ENCODE results near the gene CCDC97.

DNA sequence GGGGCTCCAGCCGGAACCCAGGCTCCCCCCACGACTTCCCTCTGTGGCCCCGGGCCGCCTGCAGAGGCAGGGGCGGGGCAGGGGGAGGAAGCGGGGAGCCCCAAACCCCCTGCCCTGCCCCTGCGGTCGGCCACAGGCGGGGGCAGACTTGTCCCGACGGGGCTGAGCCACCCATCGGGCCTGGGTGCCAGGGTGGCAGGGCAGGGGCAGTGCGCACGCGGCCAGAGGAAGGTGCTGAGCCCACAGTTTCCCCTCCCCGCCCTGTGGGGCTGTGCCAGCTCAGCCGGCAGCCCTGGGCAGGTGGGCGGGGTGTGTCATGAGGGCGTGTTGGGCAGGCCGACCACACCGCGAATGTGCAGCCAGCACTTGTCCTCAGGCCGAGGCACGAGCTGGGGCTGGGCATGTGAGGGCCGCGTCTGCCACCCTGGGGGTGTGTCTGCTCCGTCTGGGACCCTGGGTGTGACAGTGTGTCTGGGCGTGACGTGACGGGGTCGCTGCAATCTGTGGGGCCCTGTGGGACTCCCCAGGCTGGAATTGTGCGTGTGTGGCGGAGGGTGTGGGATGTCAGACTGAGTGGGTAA lies 17.7 kb downstream of the CCDC97 start:
- TF ChIP-seq BACH2 (CRISPR knock-in tag; IDR thresholded peaks at IDR 0.05; ENCODE audit: borderline replicate concordance) (no peak), ARNTL (CRISPR knock-in tag; IDR thresholded peaks at IDR 0.05; ENCODE audit: borderline replicate concordance, low read depth) (no peak)

Measured in SK-N-SH treated with all-trans-retinoic acid at 6 μM for 48 hours (cell line).